ENCODE results near the gene LTB4R.
"Not testable (repeated sequence)": the region's sequence is repeated elsewhere in the genome, so short reads cannot be mapped to it uniquely, and the experiment has no call there.

LTB4R gene

GRCh38 chr14:24323341-24323740 lies 12.0 kb downstream of the LTB4R start:
- no peak for DNase-seq (ENCODE audit: low spot score)

- no peak for DNase-seq (ENCODE audit: low spot score)
Observed at GRCh38 chr14:24324024-24324423, 12.7 kb downstream of the LTB4R start.

- DNase-seq (ENCODE audit: low spot score): no peak
Observed at GRCh38 chr14:24325041-24325530, 13.8 kb downstream of the LTB4R start.

- no peak for DNase-seq (ENCODE audit: low spot score)
Observed at GRCh38 chr14:24325963-24326362, 14.7 kb downstream of the LTB4R start.

- DNase-seq (ENCODE audit: low spot score): no peak
Observed at GRCh38 chr14:24327303-24327702, 16.0 kb downstream of the LTB4R start.

GRCh38 chr14:24327914-24328313 lies 16.6 kb downstream of the LTB4R start:
- DNase-seq (ENCODE audit: low spot score): not testable (repeated sequence)

GRCh38 chr14:24329073-24329663 lies 17.9 kb downstream of the LTB4R start:
- DNase-seq (ENCODE audit: low spot score): no peak

GRCh38 chr14:24329736-24330135 lies 18.4 kb downstream of the LTB4R start:
- DNase-seq (ENCODE audit: low spot score): peak; percentile 72

- no peak for DNase-seq (ENCODE audit: low spot score)
Observed at GRCh38 chr14:24330973-24331674, 19.8 kb downstream of the LTB4R start.

GRCh38 chr14:24331731-24332267 lies 20.5 kb downstream of the LTB4R start:
- no peak for DNase-seq (ENCODE audit: low spot score)

GRCh38 chr14:24332268-24332993 lies 21.1 kb downstream of the LTB4R start:
- DNase-seq (ENCODE audit: low spot score): peak; percentile 80

GRCh38 chr14:24334431-24335291 lies 23.4 kb downstream of the LTB4R start, which contains the start of gene ADCY4:
TSS of gene ADCY4 (minus strand) at chr14:24335071. CDS start at chr14:24334652, 419 bp downstream.
- no peak for DNase-seq (ENCODE audit: low spot score)

GRCh38 chr14:24335461-24336171 lies 24.3 kb downstream of the LTB4R start:
- no peak for DNase-seq (ENCODE audit: low spot score)

- DNase-seq (ENCODE audit: low spot score): no peak
Observed at GRCh38 chr14:24337144-24337823, 26.0 kb downstream of the LTB4R start.

GRCh38 chr14:24337824-24338175 lies 26.5 kb downstream of the LTB4R start:
- no peak for DNase-seq (ENCODE audit: low spot score)

- no peak for DNase-seq (ENCODE audit: low spot score)
Observed at GRCh38 chr14:24338843-24339242, 27.5 kb downstream of the LTB4R start.

- no peak for DNase-seq (ENCODE audit: low spot score)
Observed at GRCh38 chr14:24339284-24340151, 28.2 kb downstream of the LTB4R start, which contains the start of gene RIPK3. TSS of gene RIPK3 (minus strand) at chr14:24339991. CDS start at chr14:24339826, 165 bp downstream.

- DNase-seq (ENCODE audit: low spot score): no peak
Observed at GRCh38 chr14:24340606-24341005, 29.3 kb downstream of the LTB4R start.

- no peak for DNase-seq (ENCODE audit: low spot score)
Observed at GRCh38 chr14:24342889-24343288, 31.6 kb downstream of the LTB4R start.
